ENCODE results near the gene AKAP14. TPM values are rescaled to one million over a fixed set of nuclear protein-coding genes. Genes with fewer than 3 reads are reported as not detected.

The AKAP14 gene
- total and polyA plus RNA-seq, 2 of the 4 experiments (the other 2 are of a cell fraction) = not detected

DNA sequence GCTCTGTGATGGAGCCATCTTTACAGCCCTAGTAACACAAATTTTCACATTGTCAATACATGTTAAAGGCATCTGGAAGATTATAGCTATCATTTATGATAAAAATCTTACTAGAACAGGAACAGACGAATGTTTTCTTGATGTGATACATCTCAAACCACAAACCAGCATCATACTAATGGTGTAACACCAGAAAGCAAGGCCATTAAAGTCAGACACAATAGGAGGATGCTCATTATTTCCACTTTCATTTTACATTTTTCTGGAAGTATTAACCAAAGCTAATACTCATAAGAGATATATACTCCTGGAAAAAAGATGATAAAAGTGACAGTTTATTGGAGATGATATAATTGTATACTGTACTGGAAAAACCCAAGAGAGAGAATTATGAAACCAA lies 5.3 kb downstream of the AKAP14 start:
- ChIA-PET POLR2A (ENCODE audit: unreplicated experiment) (no interaction called here), CTCF (interaction anchor here (0.5 kb wide), 1 partner anchor 222 kb away, joined by 4 read pairs; no protein-coding TSS in a partner anchor)
- intact Hi-C loops (cut with micrococcal nuclease) = no loop called here

More for the DNA sequence above, 5.3 kb downstream of the AKAP14 start:
- Histone ChIP-seq H3K14ac (replicated peaks; ENCODE audit: low read depth, low read length) (no peak overlapping the region), H3K9ac (ENCODE audit: low read depth, low read length) (no peak overlapping the region), H2AK9ac (replicated peaks; ENCODE audit: low read depth, low read length, poor library complexity) (no peak overlapping the region), H2AK5ac (ENCODE audit: low read depth, low read length) (no peak overlapping the region), H2BK120ac (ENCODE audit: low read depth, low read length) (no peak overlapping the region), H4K91ac (ENCODE audit: insufficient read depth, low read depth, low read length) (no peak overlapping the region), H3K27me3 (ENCODE audit: control insufficient read depth, insufficient read depth, low read length) (no peaks in the 10 kb centered on the region), H4K20me1 (ENCODE audit: insufficient read depth, low read length) (no peaks in the 10 kb centered on the region), H2BK5ac (ENCODE audit: low read depth, low read length, poor library complexity, severe bottlenecking) (no peak overlapping the region), H3K9me1 (ENCODE audit: insufficient read depth, low read length) (no peaks in the 10 kb centered on the region), H3K27ac (ENCODE audit: insufficient read depth, low read length) (no peak overlapping the region), H4K8ac (ENCODE audit: low read depth in 2 of 2, low read length in 2 of 2) (no peak overlapping the region), H2BK20ac (ENCODE audit: low read depth, low read length) (no peak overlapping the region), H3K36me3 (ENCODE audit: control insufficient read depth, insufficient read depth, low read length) (no peaks in the 10 kb centered on the region), H3K9me3 (ENCODE audit: control insufficient read depth, insufficient read depth, low read length) (no peaks in the 10 kb centered on the region), H3K23ac (ENCODE audit: low read depth, low read length) (no peak overlapping the region), H4K5ac (ENCODE audit: low read depth, low read length) (no peak overlapping the region), H2BK15ac (ENCODE audit: low read depth, low read length) (no peak overlapping the region), H2AFZ (replicated peaks; ENCODE audit: low read length, poor library complexity) (no peak overlapping the region), H3K18ac (ENCODE audit: low read depth, low read length) (no peak overlapping the region), H3K4me2 (ENCODE audit: low read depth, low read length) (no peak overlapping the region), H3K4ac (ENCODE audit: low read depth, low read length) (no peak overlapping the region), H3K4me1 (ENCODE audit: control insufficient read depth, insufficient read depth, low read length) (no peaks in the 10 kb centered on the region), H3K4me3 (ENCODE audit: insufficient read depth, low read depth, low read length) (no peak overlapping the region), H3K79me1 (ENCODE audit: low read depth in 1 of 2, low read length in 2 of 2) (no peaks in the 10 kb centered on the region), H3K56ac (ENCODE audit: extremely low read depth, insufficient read depth, low read length) (no peak overlapping the region)
- in situ Hi-C loops (cut with MboI; ENCODE audit: low sequenced_read_pairs) = no loop called here
- no TSS peak for BruUV-seq (replicated peaks)
- dilution Hi-C loops (cut with HindIII; ENCODE audit: low sequenced_read_pairs, unreplicated experiment) = no loop called here
- DNase-seq = no peak
- no peak for ATAC-seq (ENCODE audit: low read depth)
- TF ChIP-seq, protein P1, sequence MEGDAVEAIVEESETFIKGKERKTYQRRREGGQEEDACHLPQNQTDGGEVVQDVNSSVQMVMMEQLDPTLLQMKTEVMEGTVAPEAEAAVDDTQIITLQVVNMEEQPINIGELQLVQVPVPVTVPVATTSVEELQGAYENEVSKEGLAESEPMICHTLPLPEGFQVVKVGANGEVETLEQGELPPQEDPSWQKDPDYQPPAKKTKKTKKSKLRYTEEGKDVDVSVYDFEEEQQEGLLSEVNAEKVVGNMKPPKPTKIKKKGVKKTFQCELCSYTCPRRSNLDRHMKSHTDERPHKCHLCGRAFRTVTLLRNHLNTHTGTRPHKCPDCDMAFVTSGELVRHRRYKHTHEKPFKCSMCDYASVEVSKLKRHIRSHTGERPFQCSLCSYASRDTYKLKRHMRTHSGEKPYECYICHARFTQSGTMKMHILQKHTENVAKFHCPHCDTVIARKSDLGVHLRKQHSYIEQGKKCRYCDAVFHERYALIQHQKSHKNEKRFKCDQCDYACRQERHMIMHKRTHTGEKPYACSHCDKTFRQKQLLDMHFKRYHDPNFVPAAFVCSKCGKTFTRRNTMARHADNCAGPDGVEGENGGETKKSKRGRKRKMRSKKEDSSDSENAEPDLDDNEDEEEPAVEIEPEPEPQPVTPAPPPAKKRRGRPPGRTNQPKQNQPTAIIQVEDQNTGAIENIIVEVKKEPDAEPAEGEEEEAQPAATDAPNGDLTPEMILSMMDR (conservative IDR thresholded peaks at IDR 0.05; ENCODE audit: low read depth, low read length) = no peak
- no peak for TF ChIP-seq RAD21 (IDR thresholded peaks at IDR 0.05; ENCODE audit: low read length)
- WGBS, 2 experiments (ENCODE audit: extremely low coverage in 2 of 2, insufficient read length in 1 of 2) = no CpG with 5 or more reads among the region's 1 CpG
